AG04449 (cell line): ENCODE measurements around the gene COX19.

Experiments used
- CTCF ChIA-PET: fragments of 350-600 bp; formaldehyde crosslinking; extraction: SDS; loops from one replicate; lab custom pipeline; 2021; ENCODE audit warnings: antibody characterized with exemption; lab: Yijun Ruan, JAX
- POLR2A ChIA-PET: fragments of 400-600, 350-600 bp; formaldehyde crosslinking; extraction: SDS; loops from one replicate; lab custom pipeline; 2020; ENCODE audit warnings: antibody characterized with exemption, inconsistent platforms; lab: Yijun Ruan, JAX
- DNase-seq: peaks from one replicate; pipeline ENCODE4 v3.0.0-alpha.2; 2010; ENCODE audit warnings: low read depth, low spot score
- H3K4me3 ChIP-seq: 2 replicates; pipeline ENCODE4 v1.5.1; 2011; ENCODE audit warnings: low read depth, mild to moderate bottlenecking, control low read depth, low read length
- TF ChIP-seq, protein P1 (sequence below): IDR thresholded peaks from one replicate; pipeline ENCODE4 v1.5.1; 2011; ENCODE audit warnings: mild to moderate bottlenecking, moderate library complexity, low read length, control low read depth, inconsistent platforms; ENCODE audit not compliant: insufficient read depth; ENCODE audit errors: missing control alignments

COX19 gene

DNA sequence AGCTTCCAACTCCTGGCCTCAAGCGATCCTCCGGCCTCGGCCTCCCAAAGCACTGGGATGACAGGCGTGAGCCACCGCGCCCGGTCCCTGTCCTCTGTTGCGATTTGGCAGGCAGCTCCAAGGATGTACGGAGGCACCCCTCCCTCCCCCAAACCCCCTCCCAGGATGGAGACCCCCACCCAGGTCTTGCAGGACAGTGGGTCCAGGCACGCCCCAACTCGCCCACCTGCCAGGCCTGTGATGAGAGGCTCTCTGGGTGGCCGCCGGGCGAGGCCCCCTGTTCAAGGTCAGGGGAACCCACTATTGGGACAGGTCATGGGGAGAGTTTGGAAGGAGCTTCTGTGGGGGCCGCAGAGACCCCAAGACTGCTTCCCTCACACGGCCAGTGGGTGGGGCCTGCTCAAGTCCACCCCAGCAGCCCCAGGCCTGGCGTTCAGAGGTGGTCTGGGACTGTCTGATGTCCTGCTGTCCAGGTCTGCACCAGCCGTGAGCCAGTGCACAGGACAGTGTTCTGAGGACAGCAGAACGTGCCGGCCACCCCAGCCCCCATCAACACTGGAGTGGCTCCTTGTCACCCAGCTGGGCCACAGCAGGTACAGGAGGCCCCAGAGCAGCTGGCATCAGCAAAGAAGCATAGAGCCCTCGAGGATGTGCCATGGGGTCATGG lies 23.3 kb downstream of the COX19 start:
- H3K4me3 ChIP-seq = no peak overlapping the region
- TF ChIP-seq, protein P1, sequence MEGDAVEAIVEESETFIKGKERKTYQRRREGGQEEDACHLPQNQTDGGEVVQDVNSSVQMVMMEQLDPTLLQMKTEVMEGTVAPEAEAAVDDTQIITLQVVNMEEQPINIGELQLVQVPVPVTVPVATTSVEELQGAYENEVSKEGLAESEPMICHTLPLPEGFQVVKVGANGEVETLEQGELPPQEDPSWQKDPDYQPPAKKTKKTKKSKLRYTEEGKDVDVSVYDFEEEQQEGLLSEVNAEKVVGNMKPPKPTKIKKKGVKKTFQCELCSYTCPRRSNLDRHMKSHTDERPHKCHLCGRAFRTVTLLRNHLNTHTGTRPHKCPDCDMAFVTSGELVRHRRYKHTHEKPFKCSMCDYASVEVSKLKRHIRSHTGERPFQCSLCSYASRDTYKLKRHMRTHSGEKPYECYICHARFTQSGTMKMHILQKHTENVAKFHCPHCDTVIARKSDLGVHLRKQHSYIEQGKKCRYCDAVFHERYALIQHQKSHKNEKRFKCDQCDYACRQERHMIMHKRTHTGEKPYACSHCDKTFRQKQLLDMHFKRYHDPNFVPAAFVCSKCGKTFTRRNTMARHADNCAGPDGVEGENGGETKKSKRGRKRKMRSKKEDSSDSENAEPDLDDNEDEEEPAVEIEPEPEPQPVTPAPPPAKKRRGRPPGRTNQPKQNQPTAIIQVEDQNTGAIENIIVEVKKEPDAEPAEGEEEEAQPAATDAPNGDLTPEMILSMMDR = no peak
- CTCF ChIA-PET = interaction anchor here (0.6 kb wide), 1 partner anchor 380 kb away, joined by 3 read pairs; no protein-coding TSS in a partner anchor
- DNase-seq = no peak
- POLR2A ChIA-PET = interaction anchor here (0.5 kb wide), 1 partner anchor 51 kb away, joined by 5 read pairs; no protein-coding TSS in a partner anchor

DNA sequence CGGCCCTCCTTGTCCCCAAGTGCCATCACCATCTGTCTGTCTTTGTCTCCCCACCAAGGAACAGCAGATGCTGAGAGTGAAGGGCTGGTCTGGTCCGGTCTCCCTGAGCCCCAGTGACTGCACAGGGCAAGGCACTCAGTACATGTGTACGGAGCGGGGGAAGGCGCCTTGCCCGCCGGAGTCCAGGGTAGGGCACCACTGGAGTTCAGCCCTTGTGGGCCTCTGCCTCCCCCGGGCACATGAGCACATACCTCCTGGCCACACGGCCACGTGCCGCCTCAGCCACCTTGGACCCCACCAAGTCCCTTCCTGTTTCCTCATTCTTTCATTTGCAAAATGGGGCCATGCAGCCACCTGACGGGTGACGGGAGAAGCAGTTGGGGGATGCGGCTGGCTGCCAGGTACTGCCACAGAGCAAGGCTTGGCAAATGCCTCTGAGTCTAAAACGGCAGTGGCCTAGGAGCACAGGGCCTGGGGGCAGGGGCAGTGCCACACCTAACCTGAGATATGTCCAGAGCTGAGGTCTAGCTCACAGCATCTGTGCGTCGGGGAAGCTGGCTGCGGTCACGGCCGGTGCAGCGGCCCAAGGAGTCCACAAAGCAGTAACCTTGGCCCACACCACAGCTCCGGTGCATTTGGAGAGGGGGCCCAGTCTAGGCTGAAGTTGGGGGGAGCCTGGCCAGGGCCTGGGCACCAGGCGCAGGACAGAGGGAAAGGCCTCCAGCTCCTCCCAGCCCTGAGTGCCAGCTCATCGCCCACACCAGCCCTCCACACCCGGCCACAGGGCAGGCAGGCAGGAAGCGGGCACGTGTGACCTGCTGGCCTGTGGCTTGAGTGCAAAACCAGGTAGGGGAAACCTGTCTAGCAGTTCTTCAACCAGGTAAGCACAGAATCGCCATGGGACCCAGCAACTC lies 26.1 kb downstream of the COX19 start:
- no peak for DNase-seq
- ChIA-PET POLR2A (no interaction called here), CTCF (no interaction called here)
- H3K4me3 ChIP-seq = no peak overlapping the region
- TF ChIP-seq, protein P1 = no peak

DNA sequence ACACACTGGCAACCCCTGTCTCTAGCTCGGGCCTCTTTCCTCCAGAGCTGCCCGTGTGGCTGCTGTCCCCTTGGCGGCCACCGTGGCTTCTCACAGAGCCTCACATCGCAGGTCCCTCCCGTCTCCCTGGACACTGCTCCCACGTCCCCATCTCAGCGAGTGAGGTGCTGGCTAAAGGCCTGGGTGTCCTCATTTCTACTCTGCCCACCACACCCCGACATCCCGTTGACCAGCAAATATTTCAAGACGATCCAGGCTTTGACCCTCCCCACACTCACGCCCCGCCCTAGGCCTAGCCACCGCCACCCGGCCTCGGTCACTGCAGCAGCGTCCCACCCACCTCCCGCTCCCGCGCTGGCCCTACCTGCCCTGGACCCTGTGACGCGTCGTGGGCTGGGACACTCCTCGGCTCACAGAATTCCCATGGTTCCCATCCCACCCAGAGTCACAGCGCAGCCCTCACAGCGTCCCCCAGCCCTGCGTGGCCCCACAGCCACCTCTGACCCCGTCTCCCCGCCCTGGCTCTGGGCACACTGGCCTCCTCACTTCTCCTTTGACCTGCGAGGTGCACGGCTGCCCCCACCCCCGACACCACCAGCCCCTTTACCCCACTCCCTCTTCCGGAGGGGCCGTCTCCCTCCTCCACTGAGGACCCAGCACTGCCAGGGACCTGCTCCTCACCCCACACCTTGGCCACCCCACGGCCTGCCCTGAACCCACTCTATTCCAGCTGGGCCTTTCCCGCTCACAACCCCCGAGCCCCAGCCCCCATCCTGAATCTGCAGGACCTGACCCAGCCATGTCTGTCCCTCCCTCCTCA lies 27.7 kb downstream of the COX19 start:
- ChIA-PET POLR2A (no interaction called here), CTCF (no interaction called here)
- no peak overlapping the region for H3K4me3 ChIP-seq
- DNase-seq = no peak
- TF ChIP-seq, protein P1 = no peak

DNA sequence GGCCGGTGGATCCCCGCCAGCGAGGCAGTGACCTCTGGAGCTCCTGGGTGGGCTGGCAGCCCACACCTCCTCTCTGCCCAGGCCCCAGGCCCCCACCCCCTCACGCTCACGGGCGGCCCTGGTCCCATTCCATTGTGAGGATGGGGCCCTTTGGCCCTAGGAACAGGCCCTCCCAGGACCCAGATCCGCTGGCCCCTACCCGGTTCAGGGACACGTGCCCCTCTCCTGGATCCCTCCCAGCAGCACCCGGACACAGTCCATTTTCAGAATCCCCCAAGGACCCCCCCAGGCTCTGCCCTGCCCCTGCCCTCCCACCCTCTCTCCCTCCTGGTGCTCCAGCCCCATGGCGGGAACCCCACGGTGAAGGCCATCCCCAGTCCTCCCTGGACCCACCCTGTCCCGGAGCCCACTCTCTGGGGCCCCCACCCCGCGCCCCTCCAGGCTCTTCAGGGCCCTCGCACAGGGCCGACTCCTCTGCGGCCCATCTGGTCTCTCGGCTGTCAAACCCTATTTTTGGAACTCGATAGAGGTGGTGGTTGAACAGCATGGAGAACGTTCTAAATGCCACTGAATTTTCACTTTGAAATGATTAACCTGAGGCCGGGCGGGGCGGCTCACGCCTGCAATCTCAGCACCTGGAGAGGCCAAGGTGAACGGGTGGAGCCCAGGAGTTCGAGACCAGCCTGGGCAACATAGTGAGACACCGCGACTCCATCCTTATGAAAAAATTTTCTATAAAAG lies 28.9 kb downstream of the COX19 start:
- ChIA-PET POLR2A (no interaction called here), CTCF (no interaction called here)
- TF ChIP-seq, protein P1 = no peak

DNA sequence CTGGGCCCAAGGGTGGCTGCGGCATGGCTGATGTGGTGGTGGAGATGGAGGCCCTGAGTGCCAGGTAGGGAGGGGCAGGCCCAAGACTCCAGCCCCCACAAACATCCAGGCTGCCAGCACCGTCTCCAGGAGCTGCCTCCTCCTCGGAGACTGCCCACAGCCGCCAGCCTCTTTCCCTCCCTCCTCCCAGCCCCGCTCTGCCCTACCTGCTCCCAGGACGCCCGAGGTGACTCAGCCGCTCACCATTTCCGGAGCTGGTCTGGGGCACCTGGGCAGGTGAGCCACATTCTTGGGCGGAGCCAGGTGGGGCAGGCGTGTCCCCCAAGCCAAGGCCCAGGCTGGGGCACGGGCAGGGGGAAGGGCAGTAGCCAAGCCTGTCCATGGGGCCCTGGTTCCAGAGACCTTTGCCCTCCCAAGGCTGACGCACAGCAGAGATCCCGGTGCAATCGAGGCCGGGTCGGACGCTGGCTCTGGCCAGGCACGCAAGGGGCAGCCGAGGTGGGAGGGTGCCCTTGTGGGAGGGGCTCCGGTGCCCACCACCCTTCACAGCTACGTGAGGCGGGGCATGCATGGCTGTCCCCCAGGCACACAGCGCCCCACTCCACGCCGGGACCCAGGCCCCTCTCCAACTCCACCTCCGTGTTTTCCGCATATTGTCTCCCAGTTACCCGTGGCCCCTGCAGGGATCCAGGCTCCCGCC lies 29.6 kb downstream of the COX19 start:
- H3K4me3 ChIP-seq = no peak overlapping the region
- TF ChIP-seq, protein P1 = no peak
- ChIA-PET POLR2A (no interaction called here), CTCF (no interaction called here)
- DNase-seq = no peak

More for the DNA sequence above, 28.9 kb downstream of the COX19 start:
- H3K4me3 ChIP-seq = no peak overlapping the region
- no peak for DNase-seq
